ENCODE measurements around the gene IRF3. TPM values are rescaled to one million over a fixed set of nuclear protein-coding genes. Genes with fewer than 3 reads are reported as not detected.

IRF3 gene
- total and polyA plus RNA-seq, 10 of the 15 experiments (the other 5 are each of a cell fraction or from before 2014, with no cell fraction given): 5.5 to 110 (median 63.4) TPM

- Histone ChIP-seq H3K79me2 (ENCODE audit: control insufficient read depth, insufficient read depth, low read length) (no peaks in the 10 kb centered on the region), H3K4me2 (ENCODE audit: control insufficient read depth, insufficient read depth) (no peak overlapping the region), H3K4me3 (no peak overlapping the region), H3K9me3 (replicated peaks; ENCODE audit: control insufficient read depth, insufficient read depth, low read length) (no peaks in the 10 kb centered on the region), H3K4me1 (ENCODE audit: control insufficient read depth, insufficient read depth, low read length) (no peaks in the 10 kb centered on the region), H3K36me3 (ENCODE audit: control insufficient read depth in 2 of 2, insufficient read depth in 2 of 2, low read length in 1 of 2) (peaks cover 0 to 38% of the 10 kb centered on the region in 2 experiments; a peak in 3 of 4 replicates), H3K9ac (ENCODE audit: control insufficient read depth, insufficient read depth, low read length) (no peak overlapping the region), H2AFZ (ENCODE audit: control insufficient read depth, low read depth, low read length) (no peak overlapping the region), H4K20me1 (ENCODE audit: control insufficient read depth, insufficient read depth) (no peaks in the 10 kb centered on the region), H3K27ac (ENCODE audit: control insufficient read depth, insufficient read depth) (no peak overlapping the region), H3K27me3 (replicated peaks in 1 of 2; ENCODE audit: control insufficient read depth in 2 of 2, insufficient read depth in 2 of 2, low read length in 1 of 2) (no peaks in the 10 kb centered on the region)
- DNase-seq (ENCODE audit: low read depth, low spot score) (no peak), FAIRE-seq (no peak), ATAC-seq (no peak)
- intact Hi-C loops (cut with micrococcal nuclease; ENCODE audit: unreplicated experiment): no loop called here
- ChIA-PET SMC1A (ENCODE audit: uncharacterized antibody, unreplicated experiment) (no interaction called here), RAD21 (ENCODE audit: unreplicated experiment) (no interaction called here), POLR2A (no interaction called here), CTCF (interaction anchor here (1.5 kb wide), 1 partner anchor 24 kb away, joined by 3 read pairs; no protein-coding TSS in a partner anchor)
- no TSS peak for BruUV-seq (replicated peaks)
- in situ Hi-C loops (cut with MboI): no loop called here
- 90% methylated on average over 17 of the region's 17 CpGs for WGBS (ENCODE audit: insufficient coverage, insufficient replicate concordance, low lambda C conversion rate, missing lambda C conversion rate)
- TF ChIP-seq HDGF (IDR thresholded peaks at IDR 0.05) (no peak), PRDM15 (CRISPR knock-in tag; IDR thresholded peaks at IDR 0.05) (no peak), SP1 (IDR thresholded peaks at IDR 0.05; ENCODE audit: low read depth, low read length) (no peak), CREB1 (IDR thresholded peaks at IDR 0.05; ENCODE audit: low read depth) (no peak), PAX8 (IDR thresholded peaks at IDR 0.05) (no peak), FOS (IDR thresholded peaks at IDR 0.05; ENCODE audit: borderline replicate concordance, extremely low read depth, insufficient read length) (no peak), STAT1 (conservative IDR thresholded peaks at IDR 0.05) (no peak), DPF2 (IDR thresholded peaks at IDR 0.05) (no peak), HSF1 (IDR thresholded peaks at IDR 0.05; ENCODE audit: low read depth, low read length) (no peak), SPI1 (IDR thresholded peaks at IDR 0.05; ENCODE audit: borderline replicate concordance, insufficient read depth, low read depth, low read length) (no peak), CEBPZ (IDR thresholded peaks at IDR 0.05; ENCODE audit: low read depth, low read length) (no peak), ZBTB4 (CRISPR knock-in tag; IDR thresholded peaks at IDR 0.05) (no peak)
These were observed 9.1 kb downstream of the IRF3 start for GRCh38 chr19:49656456-49657109.
